WTC11 (cell line): ENCODE results near the gene H1-8. TPM values are rescaled to one million over a fixed set of nuclear protein-coding genes. Genes with fewer than 3 reads are reported as not detected.

ENCODE experiments used
- ATAC-seq: fragments of 200-7000 bp; cut with Tn5 transposase; 2 replicates; pipeline ENCODE4 v1.10.0; 2021; ENCODE audit warnings: mild to moderate bottlenecking, moderate library complexity
- CTCF ChIA-PET: fragments of 300-600 bp; sonication (Branson Sonifier 250); formaldehyde crosslinking; loops from one replicate; lab custom pipeline; 2021; ENCODE audit warnings: antibody characterized with exemption; lab: Charles Lee
- POLR2A ChIA-PET: fragments of 350-600 bp; sonication (Branson Sonifier 250); formaldehyde crosslinking; loops from one replicate; lab custom pipeline; 2021; ENCODE audit warnings: antibody characterized with exemption; lab: Charles Lee
- DNase-seq: peaks from one replicate; pipeline ENCODE4 v3.0.0; 2021; ENCODE audit warnings: low spot score
- H3K27ac Mint-ChIP-seq: 2 replicates; pipeline ENCODE4 v1.8.0; 2021; ENCODE audit warnings: mixed read lengths
- H3K27me3 Mint-ChIP-seq: 2 replicates; pipeline ENCODE4 v1.8.0; 2021; ENCODE audit warnings: low read depth, mild to moderate bottlenecking, moderate library complexity, mixed read lengths
- H3K36me3 Mint-ChIP-seq: 2 replicates; pipeline ENCODE4 v1.8.0; 2021; ENCODE audit warnings: mixed read lengths
- H3K4me1 Mint-ChIP-seq: 2 replicates; pipeline ENCODE4 v1.8.0; 2022; ENCODE audit warnings: mixed read lengths
- H3K4me3 Mint-ChIP-seq: 2 replicates; pipeline ENCODE4 v1.8.0; 2021; ENCODE audit warnings: mild to moderate bottlenecking, moderate library complexity, mixed read lengths
- H3K9me3 Mint-ChIP-seq: 2 replicates; pipeline ENCODE4 v1.8.0; 2021; ENCODE audit warnings: mixed read lengths
- ATF3 ChIP-seq: sonication (generic); formaldehyde crosslinking; conservative IDR thresholded peaks from 2 replicates; pipeline ENCODE4 v1.8.1; 2022; ENCODE audit warnings: mild to moderate bottlenecking, missing genetic modification reagents
- ELF4 ChIP-seq: sonication (generic); formaldehyde crosslinking; IDR thresholded peaks from 2 replicates; pipeline ENCODE4 v1.8.1; 2022; ENCODE audit warnings: low read depth, mild to moderate bottlenecking, moderate library complexity, missing genetic modification reagents
- ESRRA ChIP-seq: sonication (generic); formaldehyde crosslinking; IDR thresholded peaks from 2 replicates; pipeline ENCODE4 v1.8.1; 2022; ENCODE audit warnings: mild to moderate bottlenecking, missing genetic modification reagents, borderline replicate concordance
- GRHL2 ChIP-seq: fragments of 250-450 bp; sonication (Bioruptor Pico); IDR thresholded peaks from 2 replicates; pipeline ENCODE4 v1.8.0; 2022; ENCODE audit warnings: mild to moderate bottlenecking, moderate library complexity; ENCODE audit not compliant: insufficient replicate concordance, severe bottlenecking
- HMGA2 ChIP-seq: fragments of 250-450 bp; sonication (Bioruptor Pico); IDR thresholded peaks from 2 replicates; pipeline ENCODE4 v1.4.0; 2021; ENCODE audit warnings: mild to moderate bottlenecking, moderate library complexity
- IRF1 ChIP-seq: sonication (generic); formaldehyde crosslinking; IDR thresholded peaks from 2 replicates; pipeline ENCODE4 v1.8.0; 2023; ENCODE audit warnings: missing genetic modification reagents
- IRF2 ChIP-seq: sonication (generic); formaldehyde crosslinking; IDR thresholded peaks from 2 replicates; pipeline ENCODE4 v1.8.0; 2022; ENCODE audit warnings: low read depth, missing genetic modification reagents, borderline replicate concordance
- NFATC4 ChIP-seq: fragments of 250-450 bp; sonication (Bioruptor Pico); IDR thresholded peaks from 2 replicates; pipeline ENCODE4 v1.9.0; 2021; ENCODE audit warnings: mild to moderate bottlenecking
- OVOL2 ChIP-seq: fragments of 250-450 bp; sonication (Bioruptor Pico); IDR thresholded peaks from 2 replicates; pipeline ENCODE4 v1.9.0; 2021; ENCODE audit warnings: mild to moderate bottlenecking, borderline replicate concordance
- SMAD3 ChIP-seq: sonication (generic); formaldehyde crosslinking; IDR thresholded peaks from 2 replicates; pipeline ENCODE4 v1.8.0; 2022; ENCODE audit warnings: missing genetic modification reagents, mild to moderate bottlenecking, borderline replicate concordance
- SP1 ChIP-seq: sonication (generic); formaldehyde crosslinking; conservative IDR thresholded peaks from 2 replicates; pipeline ENCODE4 v1.8.1; 2022; ENCODE audit warnings: missing genetic modification reagents
- TCF7 ChIP-seq: sonication (generic); formaldehyde crosslinking; IDR thresholded peaks from 2 replicates; pipeline ENCODE4 v1.8.0; 2022; ENCODE audit warnings: mild to moderate bottlenecking, low read depth, missing genetic modification reagents, moderate library complexity
- TEAD1 ChIP-seq: sonication (generic); formaldehyde crosslinking; IDR thresholded peaks from 2 replicates; pipeline ENCODE4 v1.8.0; 2022; ENCODE audit warnings: mild to moderate bottlenecking, missing genetic modification reagents
- TEAD4 ChIP-seq: sonication (generic); formaldehyde crosslinking; IDR thresholded peaks from 2 replicates; pipeline ENCODE4 v1.8.0; 2022; ENCODE audit warnings: mild to moderate bottlenecking, missing genetic modification reagents
- ZNF121 ChIP-seq: sonication (generic); formaldehyde crosslinking; IDR thresholded peaks from 2 replicates; pipeline ENCODE4 v1.8.0; 2023; ENCODE audit warnings: missing genetic modification reagents
- ZNF138 ChIP-seq: sonication (generic); formaldehyde crosslinking; conservative IDR thresholded peaks from 2 replicates; pipeline ENCODE4 v1.8.1; 2022; ENCODE audit warnings: mild to moderate bottlenecking, moderate library complexity, missing genetic modification reagents
- ZNF263 ChIP-seq: sonication (generic); formaldehyde crosslinking; IDR thresholded peaks from 2 replicates; pipeline ENCODE4 v1.8.1; 2022; ENCODE audit warnings: low read depth, mild to moderate bottlenecking, moderate library complexity, missing genetic modification reagents
- ZNF416 ChIP-seq: fragments of 250-450 bp; sonication (Bioruptor Pico); IDR thresholded peaks from 2 replicates; pipeline ENCODE4 v1.9.0; 2021; ENCODE audit warnings: mild to moderate bottlenecking, inconsistent platforms
- ZNF423 ChIP-seq: fragments of 250-450 bp; sonication (Bioruptor Pico); IDR thresholded peaks from 2 replicates; pipeline ENCODE4 v2.1.2; 2022; ENCODE audit warnings: mild to moderate bottlenecking, moderate library complexity
- total RNA-seq: library from RNA; stranded (reverse); gene quantifications from 3 replicates; pipeline ENCODE4 v1.2.3, GENCODE V29; 2021
- TF ChIP-seq, protein P1 (sequence below): sonication (generic); formaldehyde crosslinking; IDR thresholded peaks from 2 replicates; pipeline ENCODE4 v1.8.0; 2022; ENCODE audit warnings: missing genetic modification reagents
- TF ChIP-seq, protein P2 (sequence below): sonication (generic); formaldehyde crosslinking; IDR thresholded peaks from 2 replicates; pipeline ENCODE4 v1.8.1; 2022; ENCODE audit warnings: low read depth, missing genetic modification reagents, borderline replicate concordance

The H1-8 gene
- total RNA-seq, 1 experiment from 2014 or later = not detected

DNA sequence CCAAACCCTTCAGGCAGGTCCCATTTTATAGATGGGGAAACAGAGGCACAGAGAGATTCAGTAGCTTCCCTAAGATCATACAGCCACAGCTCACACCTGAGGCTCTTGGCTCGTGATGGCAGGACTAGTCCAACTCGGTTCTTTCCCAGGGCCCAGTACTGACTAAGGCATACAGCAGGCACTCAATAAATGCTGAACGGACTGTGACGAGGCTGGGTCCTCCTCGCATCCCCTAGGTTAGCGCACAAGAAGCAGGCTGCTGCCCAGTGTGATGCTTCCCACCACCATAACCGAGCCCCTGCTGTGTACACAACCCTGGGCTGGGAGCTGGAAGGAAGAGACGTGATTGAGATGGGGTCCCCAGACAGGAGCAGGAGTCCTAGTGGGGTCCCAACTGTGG is 38.6 kb downstream of the H1-8 start (continued):
- TF ChIP-seq TEAD1 (no peak), ZNF423 (CRISPR knock-in tag) (no peak), ZNF263 (no peak), IRF1 (CRISPR knock-in tag) (no peak), TEAD4 (no peak), ZNF416 (no peak), ATF3 (CRISPR knock-in tag) (no peak), IRF2 (CRISPR knock-in tag) (no peak)
- TF ChIP-seq, protein P1, sequence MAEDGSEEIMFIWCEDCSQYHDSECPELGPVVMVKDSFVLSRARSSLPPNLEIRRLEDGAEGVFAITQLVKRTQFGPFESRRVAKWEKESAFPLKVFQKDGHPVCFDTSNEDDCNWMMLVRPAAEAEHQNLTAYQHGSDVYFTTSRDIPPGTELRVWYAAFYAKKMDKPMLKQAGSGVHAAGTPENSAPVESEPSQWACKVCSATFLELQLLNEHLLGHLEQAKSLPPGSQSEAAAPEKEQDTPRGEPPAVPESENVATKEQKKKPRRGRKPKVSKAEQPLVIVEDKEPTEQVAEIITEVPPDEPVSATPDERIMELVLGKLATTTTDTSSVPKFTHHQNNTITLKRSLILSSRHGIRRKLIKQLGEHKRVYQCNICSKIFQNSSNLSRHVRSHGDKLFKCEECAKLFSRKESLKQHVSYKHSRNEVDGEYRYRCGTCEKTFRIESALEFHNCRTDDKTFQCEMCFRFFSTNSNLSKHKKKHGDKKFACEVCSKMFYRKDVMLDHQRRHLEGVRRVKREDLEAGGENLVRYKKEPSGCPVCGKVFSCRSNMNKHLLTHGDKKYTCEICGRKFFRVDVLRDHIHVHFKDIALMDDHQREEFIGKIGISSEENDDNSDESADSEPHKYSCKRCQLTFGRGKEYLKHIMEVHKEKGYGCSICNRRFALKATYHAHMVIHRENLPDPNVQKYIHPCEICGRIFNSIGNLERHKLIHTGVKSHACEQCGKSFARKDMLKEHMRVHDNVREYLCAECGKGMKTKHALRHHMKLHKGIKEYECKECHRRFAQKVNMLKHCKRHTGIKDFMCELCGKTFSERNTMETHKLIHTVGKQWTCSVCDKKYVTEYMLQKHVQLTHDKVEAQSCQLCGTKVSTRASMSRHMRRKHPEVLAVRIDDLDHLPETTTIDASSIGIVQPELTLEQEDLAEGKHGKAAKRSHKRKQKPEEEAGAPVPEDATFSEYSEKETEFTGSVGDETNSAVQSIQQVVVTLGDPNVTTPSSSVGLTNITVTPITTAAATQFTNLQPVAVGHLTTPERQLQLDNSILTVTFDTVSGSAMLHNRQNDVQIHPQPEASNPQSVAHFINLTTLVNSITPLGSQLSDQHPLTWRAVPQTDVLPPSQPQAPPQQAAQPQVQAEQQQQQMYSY (CRISPR knock-in tag) = no peak

DNA sequence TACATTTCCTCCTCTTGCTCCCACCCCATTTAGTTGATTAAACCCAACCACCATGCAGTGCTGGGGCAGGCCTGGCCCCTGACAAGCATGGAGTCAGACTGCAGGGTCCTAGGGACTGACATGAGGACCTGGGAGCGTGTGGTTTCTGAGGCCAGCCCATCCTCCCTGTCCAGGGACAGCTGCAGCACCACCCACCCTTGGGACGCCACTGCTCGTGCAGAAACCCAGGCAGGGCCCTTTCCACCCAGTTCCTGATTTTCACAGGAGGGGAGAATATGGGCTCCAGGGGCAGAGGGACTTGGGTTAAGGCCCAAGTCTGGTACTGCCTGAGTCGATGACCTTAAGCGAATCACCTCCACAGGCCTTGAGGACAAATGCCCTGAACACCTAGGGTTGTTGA is 39.8 kb downstream of the H1-8 start:
- no peak for ATAC-seq
- no peak for DNase-seq
- Mint-ChIP-seq H3K4me3 (no peak overlapping the region), H3K27ac (no peak overlapping the region), H3K36me3 (no peaks in the 10 kb centered on the region), H3K4me1 (no peaks in the 10 kb centered on the region), H3K9me3 (no peaks in the 10 kb centered on the region), H3K27me3 (no peaks in the 10 kb centered on the region)
- ChIA-PET POLR2A (no interaction called here), CTCF (interaction anchor here (2.4 kb wide), 1 partner anchor 92 kb away, joined by 11 read pairs; no protein-coding TSS in a partner anchor)
- TF ChIP-seq, protein P2, sequence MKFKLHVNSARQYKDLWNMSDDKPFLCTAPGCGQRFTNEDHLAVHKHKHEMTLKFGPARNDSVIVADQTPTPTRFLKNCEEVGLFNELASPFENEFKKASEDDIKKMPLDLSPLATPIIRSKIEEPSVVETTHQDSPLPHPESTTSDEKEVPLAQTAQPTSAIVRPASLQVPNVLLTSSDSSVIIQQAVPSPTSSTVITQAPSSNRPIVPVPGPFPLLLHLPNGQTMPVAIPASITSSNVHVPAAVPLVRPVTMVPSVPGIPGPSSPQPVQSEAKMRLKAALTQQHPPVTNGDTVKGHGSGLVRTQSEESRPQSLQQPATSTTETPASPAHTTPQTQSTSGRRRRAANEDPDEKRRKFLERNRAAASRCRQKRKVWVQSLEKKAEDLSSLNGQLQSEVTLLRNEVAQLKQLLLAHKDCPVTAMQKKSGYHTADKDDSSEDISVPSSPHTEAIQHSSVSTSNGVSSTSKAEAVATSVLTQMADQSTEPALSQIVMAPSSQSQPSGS (CRISPR knock-in tag) = no peak
- TF ChIP-seq SMAD3 (CRISPR knock-in tag) (no peak), GRHL2 (CRISPR knock-in tag) (no peak), ATF3 (CRISPR knock-in tag) (no peak), NFATC4 (CRISPR knock-in tag) (no peak), SP1 (CRISPR knock-in tag) (no peak), ESRRA (CRISPR knock-in tag) (no peak), OVOL2 (CRISPR knock-in tag) (no peak), ZNF423 (CRISPR knock-in tag) (no peak), HMGA2 (CRISPR knock-in tag) (no peak), ZNF121 (CRISPR knock-in tag) (no peak), ELF4 (CRISPR knock-in tag) (no peak), ZNF138 (CRISPR knock-in tag) (no peak), IRF1 (CRISPR knock-in tag) (no peak), TCF7 (no peak)
- TF ChIP-seq, protein P1 (CRISPR knock-in tag) = no peak
- TF ChIP-seq, all 79 proteins: peak for 0
